B cell (primary cell): ENCODE measurements around the gene PDCD2L.

Experiments used
- EZH2 ChIP-seq: IDR thresholded peaks from 2 replicates; pipeline ENCODE4 v1.6.1; 2012; ENCODE audit warnings: borderline replicate concordance, low read depth, mild to moderate bottlenecking, moderate library complexity, low read length; ENCODE audit not compliant: insufficient read depth, poor library complexity, severe bottlenecking
- TF ChIP-seq, protein P1 (sequence below): fragments of 200-600 bp; IDR thresholded peaks from one replicate; pipeline ENCODE4 v1.8.0; 2022; ENCODE audit warnings: antibody characterized with exemption, mild to moderate bottlenecking

DNA sequence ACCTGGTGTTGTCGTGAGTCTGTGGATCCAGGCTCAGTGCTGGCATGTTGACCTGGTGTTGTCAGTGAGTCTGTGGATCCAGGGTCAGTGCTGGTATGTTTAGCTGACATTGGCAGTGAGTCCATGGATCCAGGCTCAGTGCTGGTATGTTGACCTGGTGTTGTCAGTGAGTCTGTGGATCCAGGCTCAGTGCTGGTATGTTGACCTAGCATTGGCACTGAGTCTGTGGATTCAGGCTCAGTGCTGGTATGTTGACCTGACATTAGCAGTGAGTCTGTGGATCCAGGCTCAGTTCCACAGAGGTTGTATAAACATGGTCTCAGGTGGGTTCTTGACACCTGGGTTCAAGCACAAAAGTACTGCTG, 16.8 kb upstream of the PDCD2L start:
- TF ChIP-seq, protein P1, sequence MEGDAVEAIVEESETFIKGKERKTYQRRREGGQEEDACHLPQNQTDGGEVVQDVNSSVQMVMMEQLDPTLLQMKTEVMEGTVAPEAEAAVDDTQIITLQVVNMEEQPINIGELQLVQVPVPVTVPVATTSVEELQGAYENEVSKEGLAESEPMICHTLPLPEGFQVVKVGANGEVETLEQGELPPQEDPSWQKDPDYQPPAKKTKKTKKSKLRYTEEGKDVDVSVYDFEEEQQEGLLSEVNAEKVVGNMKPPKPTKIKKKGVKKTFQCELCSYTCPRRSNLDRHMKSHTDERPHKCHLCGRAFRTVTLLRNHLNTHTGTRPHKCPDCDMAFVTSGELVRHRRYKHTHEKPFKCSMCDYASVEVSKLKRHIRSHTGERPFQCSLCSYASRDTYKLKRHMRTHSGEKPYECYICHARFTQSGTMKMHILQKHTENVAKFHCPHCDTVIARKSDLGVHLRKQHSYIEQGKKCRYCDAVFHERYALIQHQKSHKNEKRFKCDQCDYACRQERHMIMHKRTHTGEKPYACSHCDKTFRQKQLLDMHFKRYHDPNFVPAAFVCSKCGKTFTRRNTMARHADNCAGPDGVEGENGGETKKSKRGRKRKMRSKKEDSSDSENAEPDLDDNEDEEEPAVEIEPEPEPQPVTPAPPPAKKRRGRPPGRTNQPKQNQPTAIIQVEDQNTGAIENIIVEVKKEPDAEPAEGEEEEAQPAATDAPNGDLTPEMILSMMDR: no peak
- TF ChIP-seq EZH2: no peak
